Measurements from ENCODE around the gene OR51V1. TPM values are rescaled to one million over a fixed set of nuclear protein-coding genes. Genes with fewer than 3 reads are reported as not detected.

OR51V1 gene
- total RNA-seq, 1 experiment from 2014 or later: not detected

- ChIA-PET CTCF (no interaction called here), POLR2A (no interaction called here)
- Mint-ChIP-seq H3K4me1 (peaks cover 18% of the 10 kb centered on the region), H3K4me3 (no peak overlapping the region), H3K27me3 (ENCODE audit: low read depth) (no peaks in the 10 kb centered on the region), H3K27ac (no peak overlapping the region), H3K36me3 (peaks cover 23% of the 10 kb centered on the region), H3K9me3 (peaks cover 55% of the 10 kb centered on the region)
- ATAC-seq (no peak), DNase-seq (ENCODE audit: low spot score) (no peak)
- no peak for TF ChIP-seq ZNF416 (CRISPR knock-in tag; IDR thresholded peaks at IDR 0.05)
- TF ChIP-seq ERG (CRISPR knock-in tag; IDR thresholded peaks at IDR 0.05): no peak
- no peak for TF ChIP-seq USF1 (CRISPR knock-in tag; IDR thresholded peaks at IDR 0.05)
- TF ChIP-seq GRHL2 (CRISPR knock-in tag; IDR thresholded peaks at IDR 0.05; ENCODE audit: insufficient replicate concordance, severe bottlenecking): no peak
- no peak for TF ChIP-seq ELF4 (CRISPR knock-in tag; IDR thresholded peaks at IDR 0.05; ENCODE audit: low read depth)
- no peak for TF ChIP-seq ESRRA (CRISPR knock-in tag; IDR thresholded peaks at IDR 0.05; ENCODE audit: borderline replicate concordance)
- no peak for TF ChIP-seq MLX (CRISPR knock-in tag; IDR thresholded peaks at IDR 0.05)
- no peak for TF ChIP-seq CBFB (CRISPR knock-in tag; IDR thresholded peaks at IDR 0.05; ENCODE audit: low read depth)
- no peak for TF ChIP-seq ZNF423 (CRISPR knock-in tag; IDR thresholded peaks at IDR 0.05)
- TF ChIP-seq USF2 (CRISPR knock-in tag; IDR thresholded peaks at IDR 0.05): no peak
- TF ChIP-seq IRF1 (CRISPR knock-in tag; IDR thresholded peaks at IDR 0.05): no peak
- no peak for TF ChIP-seq JUN (CRISPR knock-in tag; IDR thresholded peaks at IDR 0.05)
- no peak for TF ChIP-seq CTCF (IDR thresholded peaks at IDR 0.05)
- no peak for TF ChIP-seq ATF6 (CRISPR knock-in tag; IDR thresholded peaks at IDR 0.05)
Observed at GRCh38 chr11:5192738-5193137, 7.7 kb downstream of the OR51V1 start.

GRCh38 chr11:5188201-5188600 is 12.3 kb downstream of the OR51V1 start:
- no peak for TF ChIP-seq ESRRA (CRISPR knock-in tag; IDR thresholded peaks at IDR 0.05; ENCODE audit: borderline replicate concordance)
- no peak for TF ChIP-seq JUN (CRISPR knock-in tag; IDR thresholded peaks at IDR 0.05)
- TF ChIP-seq STAT6 (CRISPR knock-in tag; conservative IDR thresholded peaks at IDR 0.05; ENCODE audit: low read depth): no peak
- TF ChIP-seq GABPB1 (CRISPR knock-in tag; IDR thresholded peaks at IDR 0.05): no peak
- TF ChIP-seq NR1H2 (CRISPR knock-in tag; IDR thresholded peaks at IDR 0.05): no peak
- TF ChIP-seq ZNF219 (CRISPR knock-in tag; IDR thresholded peaks at IDR 0.05; ENCODE audit: borderline replicate concordance): no peak
- no peak for TF ChIP-seq SOX15 (CRISPR knock-in tag; IDR thresholded peaks at IDR 0.05)
- no peak for TF ChIP-seq HMGXB4 (CRISPR knock-in tag; IDR thresholded peaks at IDR 0.05)
- TF ChIP-seq ATF6 (CRISPR knock-in tag; IDR thresholded peaks at IDR 0.05): no peak
- CTCF ChIA-PET: no interaction called here
- no peak overlapping the region for H3K27ac Mint-ChIP-seq

More at GRCh38 chr11:5188201-5188600, 12.3 kb downstream of the OR51V1 start:
- Mint-ChIP-seq H3K4me1 (no peaks in the 10 kb centered on the region), H3K9me3 (peaks cover 46% of the 10 kb centered on the region), H3K4me3 (no peak overlapping the region), H3K36me3 (peaks cover 23% of the 10 kb centered on the region), H3K27me3 (ENCODE audit: low read depth) (no peaks in the 10 kb centered on the region)
- ATAC-seq: no peak
- POLR2A ChIA-PET: interaction anchor here (0.7 kb wide), 2 partner anchors 35 to 88 kb away, joined by 3 to 6 read pairs; no protein-coding TSS in a partner anchor
- DNase-seq (ENCODE audit: low spot score): no peak

Measured in WTC11 (cell line).